ENCODE data around the gene ANKRD33B. TPM values are rescaled to one million over a fixed set of nuclear protein-coding genes. Genes with fewer than 3 reads are reported as not detected.

ANKRD33B gene
- total RNA-seq, 4 donors from 2014 or later, result 0.70 to 6.6 (median 3.6) TPM

GRCh38 chr5:10619649-10620048 is 55.8 kb downstream of the ANKRD33B start:
- peaks cover 0 to 8% (median 0%) of the 10 kb centered on the region in 4 donors for H3K4me1 ChIP-seq
- no peak overlapping the region for H3K4me3 ChIP-seq
- TF ChIP-seq CTCF (IDR thresholded peaks at IDR 0.05) (no peak), POLR2A (IDR thresholded peaks at IDR 0.05) (no peak)

GRCh38 chr5:10620346-10620745 is 56.5 kb downstream of the ANKRD33B start:
- no peak for TF ChIP-seq POLR2A (IDR thresholded peaks at IDR 0.05)
- no peak for TF ChIP-seq CTCF (IDR thresholded peaks at IDR 0.05)
- no peak for DNase-seq
- Histone ChIP-seq H3K27ac (no peak overlapping the region), H3K4me3 (no peak overlapping the region), H3K9me3 (no peaks in the 10 kb centered on the region), H3K36me3 (no peaks in the 10 kb centered on the region), H3K27me3 (no peaks in the 10 kb centered on the region), H3K4me1 (peaks cover 0 to 8% (median 0%) of the 10 kb centered on the region in 4 donors)

More at GRCh38 chr5:10619649-10620048, 55.8 kb downstream of the ANKRD33B start:
- no peak for DNase-seq
- no peak overlapping the region for H3K27ac ChIP-seq
- no peaks in the 10 kb centered on the region for H3K27me3 ChIP-seq
- H3K36me3 ChIP-seq, result no peaks in the 10 kb centered on the region
- no peaks in the 10 kb centered on the region for H3K9me3 ChIP-seq

GRCh38 chr5:10621832-10622231 is 58.0 kb downstream of the ANKRD33B start:
- Histone ChIP-seq H3K9me3 (no peaks in the 10 kb centered on the region), H3K27ac (no peak overlapping the region), H3K4me1 (peaks cover 0 to 8% (median 0%) of the 10 kb centered on the region in 4 donors), H3K36me3 (no peaks in the 10 kb centered on the region), H3K4me3 (no peak overlapping the region), H3K27me3 (no peaks in the 10 kb centered on the region)
- TF ChIP-seq CTCF (IDR thresholded peaks at IDR 0.05) (no peak), POLR2A (IDR thresholded peaks at IDR 0.05) (no peak)
- no peak for DNase-seq

GRCh38 chr5:10622810-10623209 is 58.9 kb downstream of the ANKRD33B start:
- H3K27ac ChIP-seq, result no peak overlapping the region
- no peaks in the 10 kb centered on the region for H3K27me3 ChIP-seq
- no peaks in the 10 kb centered on the region for H3K9me3 ChIP-seq
- TF ChIP-seq CTCF (IDR thresholded peaks at IDR 0.05), result no peak
- no peak for TF ChIP-seq POLR2A (IDR thresholded peaks at IDR 0.05)
- DNase-seq, result no peak
- H3K4me3 ChIP-seq, result no peak overlapping the region
- H3K4me1 ChIP-seq, result peaks cover 0 to 8% (median 0%) of the 10 kb centered on the region in 4 donors
- no peaks in the 10 kb centered on the region for H3K36me3 ChIP-seq

GRCh38 chr5:10623305-10623910 is 59.5 kb downstream of the ANKRD33B start:
- no peaks in the 10 kb centered on the region for H3K36me3 ChIP-seq
- H3K4me3 ChIP-seq, result no peak overlapping the region
- no peak overlapping the region for H3K27ac ChIP-seq
- no peak for DNase-seq
- H3K4me1 ChIP-seq, result peaks cover 0 to 8% (median 0%) of the 10 kb centered on the region in 4 donors
- H3K27me3 ChIP-seq, result no peaks in the 10 kb centered on the region
- H3K9me3 ChIP-seq, result no peaks in the 10 kb centered on the region
- TF ChIP-seq POLR2A (IDR thresholded peaks at IDR 0.05) (no peak), CTCF (IDR thresholded peaks at IDR 0.05) (no peak)
